Esophagus squamous epithelium (tissue), 5 donors: ENCODE measurements around the gene ARHGDIA. TPM values are rescaled to one million over a fixed set of nuclear protein-coding genes. Genes with fewer than 3 reads are reported as not detected.

Experiments used
- DNase-seq: peaks from one replicate; lab custom pipeline; 2025; lab: John Stamatoyannopoulos, UW
- H3K27ac ChIP-seq, 4 donors: fragments of 200-600 bp; sonication (generic); one replicate each; pipeline ENCODE4 v1.5.1; 2016 to 2019; ENCODE audit warnings: mild to moderate bottlenecking in 1 of 4
- H3K27me3 ChIP-seq, 4 donors: fragments of 200-600 bp; sonication (generic); 1 replicate in 3 of 4; 2 replicates in 1 of 4; pipeline versions ENCODE4 v1.5.1 to v1.6.0; 2017 to 2021; ENCODE audit warnings: antibody characterized with exemption in 1 of 4
- H3K36me3 ChIP-seq, 3 donors: fragments of 200-600 bp; sonication (generic); one replicate each; pipeline ENCODE4 v1.5.1; 2016 to 2019
- H3K4me1 ChIP-seq, 3 donors: fragments of 200-600 bp; sonication (generic); one replicate each; pipeline ENCODE4 v1.5.1; 2017 to 2019
- H3K4me3 ChIP-seq, 4 donors: fragments of 200-600 bp; sonication (generic); 1 replicate in 3 of 4; 2 replicates in 1 of 4; pipeline ENCODE4 v1.5.1; 2016 to 2019; ENCODE audit warnings: mild to moderate bottlenecking in 2 of 4, moderate library complexity in 1 of 4
- H3K9me3 ChIP-seq, 3 donors: fragments of 200-600 bp; sonication (generic); one replicate each; pipeline ENCODE4 v1.5.1; 2016 to 2019
- POLR2A ChIP-seq, 4 donors: fragments of 450-650 bp; IDR thresholded peaks; one replicate each; pipeline ENCODE4 v1.6.1; 2017; ENCODE audit warnings: antibody characterized with exemption in 4 of 4, mild to moderate bottlenecking in 4 of 4, moderate library complexity in 3 of 4
- WGBS, 2 donors: methylation state at CpG; one replicate each; pipeline ENCODE4 v1.1.5; 2018; 5-methylcytosine and 5-hydroxymethylcytosine counted together
- intact Hi-C: fragments of 100-400 bp; cut with DNase I; formaldehyde crosslinking; loops from one replicate; pipeline ENCODE4 v1.15.0; 2022
- total RNA-seq, 4 donors: library from RNA; depleted of rRNA; stranded (reverse); fragments of >200 nt; gene quantifications; one replicate each; pipeline ENCODE4 v1.1.0, GENCODE V29; 2016
- TF ChIP-seq, protein P1 (sequence below), 6 experiments: fragments of 450-650 bp in 4 of 6; fragments of 200-600 bp in 2 of 6; sonication (generic) in 2 of 6; IDR thresholded peaks; one replicate each; pipeline ENCODE4 v1.5.1; 2016 to 2019; ENCODE audit warnings: antibody characterized with exemption in 6 of 6, mild to moderate bottlenecking in 4 of 6, moderate library complexity in 4 of 6
- donor health status: DM: yes; HTN: yes; CAD: no.

ARHGDIA gene
- total RNA-seq, 4 donors from 2014 or later, result 166 to 239 (median 176) TPM

DNA sequence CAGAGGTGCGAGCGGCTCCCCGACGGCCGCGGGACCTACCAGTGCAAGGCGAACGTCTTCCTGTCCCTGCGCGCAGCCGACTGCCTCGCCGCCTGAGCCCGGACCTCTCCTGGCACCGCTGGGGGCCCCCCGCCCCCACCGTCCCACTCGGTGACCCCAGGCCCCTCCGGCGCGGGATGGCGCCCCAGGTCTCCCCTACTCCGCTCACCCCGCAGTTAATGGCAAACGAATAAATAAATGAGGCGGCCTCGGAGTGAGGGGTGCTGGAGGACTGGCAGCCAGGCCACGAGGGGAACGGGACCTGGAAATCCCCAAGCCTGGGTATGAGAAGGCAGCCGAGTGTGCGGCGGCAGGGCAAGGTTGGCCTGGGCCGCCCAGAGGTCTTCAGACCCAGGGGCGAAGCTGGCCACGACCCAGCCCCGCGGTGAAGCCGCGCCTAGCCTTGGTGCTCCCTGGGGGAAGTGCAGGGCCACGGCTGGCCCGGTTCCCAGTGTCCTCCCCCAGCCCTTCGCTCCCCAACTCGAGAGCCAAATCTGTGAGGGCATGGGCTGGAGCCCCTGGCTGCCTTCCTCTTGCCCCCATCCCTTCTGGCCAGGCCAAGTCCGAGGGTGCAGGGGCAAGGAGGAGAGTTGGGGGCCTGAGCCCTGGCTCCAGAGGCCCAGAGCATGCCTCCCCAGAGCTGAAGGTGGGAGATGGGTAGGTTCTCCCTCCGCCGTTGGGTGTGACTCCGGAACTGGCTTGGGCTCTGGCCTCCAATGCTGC, 31.7 kb upstream of the ARHGDIA start:
- Histone ChIP-seq H3K4me3 (peak overlapping the region; percentile 23 to 62 (median 39)), H3K9me3 (no peaks in the 10 kb centered on the region), H3K27ac (peak overlapping the region in 1 of 4 donors; percentile 19), H3K4me1 (peaks cover 11 to 43% (median 13%) of the 10 kb centered on the region in 3 donors), H3K27me3 (peaks cover 0 to 20% (median 0%) of the 10 kb centered on the region in 4 donors), H3K36me3 (peaks cover 4 to 78% (median 12%) of the 10 kb centered on the region in 3 donors)
- intact Hi-C loops, result no loop called here
- DNase-seq, result no peak
- TF ChIP-seq POLR2A (IDR thresholded peaks at IDR 0.05), result no peak
- TF ChIP-seq, protein P1, sequence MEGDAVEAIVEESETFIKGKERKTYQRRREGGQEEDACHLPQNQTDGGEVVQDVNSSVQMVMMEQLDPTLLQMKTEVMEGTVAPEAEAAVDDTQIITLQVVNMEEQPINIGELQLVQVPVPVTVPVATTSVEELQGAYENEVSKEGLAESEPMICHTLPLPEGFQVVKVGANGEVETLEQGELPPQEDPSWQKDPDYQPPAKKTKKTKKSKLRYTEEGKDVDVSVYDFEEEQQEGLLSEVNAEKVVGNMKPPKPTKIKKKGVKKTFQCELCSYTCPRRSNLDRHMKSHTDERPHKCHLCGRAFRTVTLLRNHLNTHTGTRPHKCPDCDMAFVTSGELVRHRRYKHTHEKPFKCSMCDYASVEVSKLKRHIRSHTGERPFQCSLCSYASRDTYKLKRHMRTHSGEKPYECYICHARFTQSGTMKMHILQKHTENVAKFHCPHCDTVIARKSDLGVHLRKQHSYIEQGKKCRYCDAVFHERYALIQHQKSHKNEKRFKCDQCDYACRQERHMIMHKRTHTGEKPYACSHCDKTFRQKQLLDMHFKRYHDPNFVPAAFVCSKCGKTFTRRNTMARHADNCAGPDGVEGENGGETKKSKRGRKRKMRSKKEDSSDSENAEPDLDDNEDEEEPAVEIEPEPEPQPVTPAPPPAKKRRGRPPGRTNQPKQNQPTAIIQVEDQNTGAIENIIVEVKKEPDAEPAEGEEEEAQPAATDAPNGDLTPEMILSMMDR (IDR thresholded peaks at IDR 0.05), result no peak
- no CpG with 5 or more reads among the region's 47 CpGs for WGBS, 2 donors

DNA sequence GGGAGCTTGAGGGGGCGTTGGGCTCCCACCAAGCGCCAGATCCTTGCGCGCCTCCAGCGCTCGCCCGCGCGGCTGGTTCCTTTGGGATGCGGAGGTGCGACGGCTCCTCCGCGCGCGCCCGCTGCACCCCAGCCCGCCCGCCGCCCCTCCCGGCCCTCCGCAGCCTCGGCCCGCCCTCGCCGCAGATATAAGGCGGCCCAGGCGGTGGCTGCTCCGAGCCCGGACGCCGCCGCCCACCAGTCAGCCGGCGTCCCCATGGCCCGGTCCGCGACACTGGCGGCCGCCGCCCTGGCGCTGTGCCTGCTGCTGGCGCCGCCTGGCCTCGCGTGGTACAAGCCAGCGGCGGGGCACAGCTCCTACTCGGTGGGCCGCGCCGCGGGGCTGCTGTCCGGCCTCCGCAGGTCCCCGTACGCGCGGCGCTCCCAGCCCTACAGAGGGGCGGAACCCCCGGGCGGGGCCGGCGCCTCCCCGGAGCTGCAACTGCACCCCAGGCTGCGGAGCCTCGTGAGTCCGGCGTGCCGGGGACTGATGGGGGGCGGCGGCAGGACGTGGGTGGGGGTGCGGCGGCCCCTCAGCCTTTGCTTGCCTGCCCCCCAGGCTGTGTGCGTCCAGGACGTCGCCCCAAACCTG, 31.0 kb upstream of the ARHGDIA start, which contains the start of gene NPB:
Gene NPB, plus strand, starts transcription at position 216 of the 630 bp plus-strand sequence. Its CDS starts 40 bp downstream, at position 256.
- Histone ChIP-seq H3K27me3 (peaks cover 0 to 20% (median 0%) of the 10 kb centered on the region in 4 donors), H3K36me3 (peaks cover 9 to 78% (median 10%) of the 10 kb centered on the region in 3 donors), H3K9me3 (no peaks in the 10 kb centered on the region), H3K27ac (peak within 1 kb of the TSS in 1 of 4 donors; percentile 19), H3K4me3 (peak within 1 kb of the TSS; percentile 23 to 62 (median 39)), H3K4me1 (peaks cover 11 to 43% (median 13%) of the 10 kb centered on the region in 3 donors)
- DNase-seq, result no peak
- TF ChIP-seq POLR2A (IDR thresholded peaks at IDR 0.05), result no peak
- TF ChIP-seq, protein P1 (IDR thresholded peaks at IDR 0.05), result no peak
- intact Hi-C loops, result no loop called here
- no CpG with 5 or more reads among the region's 79 CpGs for WGBS, 2 donors

DNA sequence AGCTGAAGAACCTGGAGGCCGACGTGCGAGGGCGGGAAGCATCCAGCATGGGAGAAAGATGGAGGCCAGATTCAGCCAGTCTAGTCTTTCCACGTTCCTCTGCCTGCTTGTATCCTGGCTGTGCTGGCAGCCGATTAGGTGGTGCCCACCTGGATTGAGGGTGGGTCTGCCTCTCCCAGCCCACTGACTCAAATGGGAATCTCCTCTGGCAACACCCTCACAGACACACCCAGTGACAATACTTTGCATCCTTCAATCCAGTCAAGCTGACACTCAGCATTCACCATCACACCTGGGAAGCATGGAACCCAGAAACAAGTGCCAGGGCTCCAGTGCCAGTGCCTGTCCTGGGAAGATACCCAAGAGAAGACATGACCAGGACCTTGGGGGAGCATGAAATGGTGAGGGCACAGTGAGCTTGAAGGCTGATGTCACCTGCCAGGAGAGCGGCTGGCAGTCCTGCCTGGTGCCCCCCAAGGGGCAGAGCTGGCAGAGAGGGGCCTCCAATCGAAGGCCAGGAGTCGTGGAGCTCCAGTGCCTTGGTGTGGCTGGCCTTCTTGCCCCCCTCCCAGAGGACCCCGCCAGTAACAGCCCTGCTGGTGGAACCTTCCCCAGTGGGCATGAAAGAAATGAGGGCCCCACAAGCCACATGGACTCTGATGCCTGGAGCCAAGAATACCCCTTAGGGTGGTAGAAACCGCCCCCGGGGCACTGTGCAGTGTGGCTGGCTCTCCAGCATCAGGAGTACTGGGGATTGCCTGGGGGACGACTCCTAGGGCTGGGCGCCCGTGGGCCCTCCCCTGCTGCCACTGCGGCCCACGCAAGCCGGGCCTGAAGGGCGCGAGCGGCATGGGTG, 30.3 kb upstream of the ARHGDIA start:
- intact Hi-C loops, result no loop called here
- peak overlapping the region; percentile 23 to 62 (median 39) for H3K4me3 ChIP-seq
- H3K36me3 ChIP-seq, result peaks cover 10 to 78% (median 15%) of the 10 kb centered on the region in 3 donors
- H3K4me1 ChIP-seq, result peaks cover 11 to 43% (median 13%) of the 10 kb centered on the region in 3 donors
- H3K27me3 ChIP-seq, result peaks cover 0 to 20% (median 0%) of the 10 kb centered on the region in 4 donors
- no peaks in the 10 kb centered on the region for H3K9me3 ChIP-seq
- no peak overlapping the region for H3K27ac ChIP-seq
- 94 to 98% methylated on average over 6 to 7 of the region's 21 CpGs for WGBS, 2 donors
- DNase-seq, result no peak
- TF ChIP-seq POLR2A (IDR thresholded peaks at IDR 0.05), result no peak
- TF ChIP-seq, protein P1 (IDR thresholded peaks at IDR 0.05), result no peak

DNA sequence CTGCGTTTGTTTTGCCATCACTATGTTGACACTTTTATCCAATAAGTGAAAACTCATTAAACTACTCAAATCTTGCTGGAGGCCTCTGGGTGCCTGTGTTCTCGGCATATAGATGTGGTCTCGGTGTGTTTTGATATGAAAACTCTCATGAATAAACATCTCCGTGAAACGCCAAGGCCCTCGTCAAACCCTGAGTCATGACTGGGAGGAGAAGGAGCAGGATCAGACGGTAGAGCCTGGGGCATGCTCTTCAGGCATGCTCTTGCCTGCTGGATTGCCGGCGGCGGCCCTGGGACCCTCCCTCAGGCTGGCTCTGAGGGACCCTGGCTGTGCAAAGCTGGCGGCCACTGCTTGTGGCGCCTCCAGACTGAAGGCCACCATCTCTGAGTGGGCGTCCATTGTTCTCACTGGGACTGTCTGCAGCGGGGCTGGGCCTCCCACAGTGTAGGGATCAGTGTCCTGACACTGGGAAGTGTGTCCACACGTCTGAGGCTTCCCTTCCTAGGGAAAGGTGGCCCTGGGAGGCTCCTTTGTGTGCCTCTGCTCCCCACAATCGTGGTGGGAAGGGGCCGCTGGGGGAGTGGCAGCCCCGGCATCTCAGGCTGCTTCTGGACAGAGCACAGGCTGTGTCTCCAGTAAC, 29.2 kb upstream of the ARHGDIA start:
- H3K27me3 ChIP-seq, result peaks cover 0 to 20% (median 0%) of the 10 kb centered on the region in 4 donors
- no peak overlapping the region for H3K27ac ChIP-seq
- H3K4me3 ChIP-seq, result no peak overlapping the region
- intact Hi-C loops, result no loop called here
- peaks cover 11 to 43% (median 13%) of the 10 kb centered on the region in 3 donors for H3K4me1 ChIP-seq
- no peak for DNase-seq
- 29 to 44% methylated on average over 7 to 11 of the region's 18 CpGs for WGBS, 2 donors
- no peak for TF ChIP-seq POLR2A (IDR thresholded peaks at IDR 0.05)
- TF ChIP-seq, protein P1 (IDR thresholded peaks at IDR 0.05), result no peak
- H3K9me3 ChIP-seq, result no peaks in the 10 kb centered on the region
- H3K36me3 ChIP-seq, result peaks cover 10 to 78% (median 21%) of the 10 kb centered on the region in 3 donors
